ENCODE measurements around the gene ATP1A4. TPM values are rescaled to one million over a fixed set of nuclear protein-coding genes. Genes with fewer than 3 reads are reported as not detected.
"Not testable (repeated sequence)": the region's sequence is repeated elsewhere in the genome, so short reads cannot be mapped to it uniquely, and the experiment has no call there.

The ATP1A4 gene
- total RNA-seq, 1 donor: not detected

- H3K4me3 ChIP-seq (ENCODE audit: insufficient read depth, low read length): no peak overlapping the region
- peaks cover 15% of the 10 kb centered on the region for H3K4me1 ChIP-seq (ENCODE audit: insufficient read depth, low read length)
- H3K36me3 ChIP-seq (ENCODE audit: insufficient read depth, low read length): no peaks in the 10 kb centered on the region
- no peaks in the 10 kb centered on the region for H3K79me2 ChIP-seq (ENCODE audit: insufficient read depth, low read length)
- no peak for DNase-seq (ENCODE audit: insufficient read length, low spot score, missing footprints)
- TF ChIP-seq CTCF (IDR thresholded peaks at IDR 0.05; ENCODE audit: extremely low read depth, low read depth, low read length): no peak
- H4K20me1 ChIP-seq (ENCODE audit: insufficient read depth, low read length): no peaks in the 10 kb centered on the region
- no peak overlapping the region for H2AFZ ChIP-seq (ENCODE audit: low read length)
- no peaks in the 10 kb centered on the region for H3K9me3 ChIP-seq (ENCODE audit: low read depth, low read length)
- H3K4me2 ChIP-seq (ENCODE audit: insufficient read depth, low read length): no peak overlapping the region
- no peak overlapping the region for H3K27ac ChIP-seq (ENCODE audit: low read depth, low read length)
- H3K27me3 ChIP-seq (ENCODE audit: insufficient read depth, low read length): peaks cover 6% of the 10 kb centered on the region
Observed at GRCh38 chr1:160105155-160105554, 46.2 kb upstream of the ATP1A4 start.

- H3K4me2 ChIP-seq (ENCODE audit: insufficient read depth, low read length): no peak overlapping the region
- H3K27ac ChIP-seq (ENCODE audit: low read depth, low read length): no peak overlapping the region
- H3K9me3 ChIP-seq (ENCODE audit: low read depth, low read length): no peaks in the 10 kb centered on the region
- no peaks in the 10 kb centered on the region for H3K36me3 ChIP-seq (ENCODE audit: insufficient read depth, low read length)
- H4K20me1 ChIP-seq (ENCODE audit: insufficient read depth, low read length): no peaks in the 10 kb centered on the region
- TF ChIP-seq CTCF (IDR thresholded peaks at IDR 0.05; ENCODE audit: extremely low read depth, low read depth, low read length): no peak
- H3K79me2 ChIP-seq (ENCODE audit: insufficient read depth, low read length): no peaks in the 10 kb centered on the region
- no peak for DNase-seq (ENCODE audit: insufficient read length, low spot score, missing footprints)
- H3K4me3 ChIP-seq (ENCODE audit: insufficient read depth, low read length): no peak overlapping the region
- no peak overlapping the region for H2AFZ ChIP-seq (ENCODE audit: low read length)
- H3K4me1 ChIP-seq (ENCODE audit: insufficient read depth, low read length): peaks cover 7% of the 10 kb centered on the region
- H3K27me3 ChIP-seq (ENCODE audit: insufficient read depth, low read length): peaks cover 6% of the 10 kb centered on the region
Observed at GRCh38 chr1:160107512-160107911, 43.9 kb upstream of the ATP1A4 start.

GRCh38 chr1:160108888-160109662, 42.3 kb upstream of the ATP1A4 start:
- no peak overlapping the region for H2AFZ ChIP-seq (ENCODE audit: low read length)
- H3K4me2 ChIP-seq (ENCODE audit: insufficient read depth, low read length): no peak overlapping the region
- peaks cover 8% of the 10 kb centered on the region for H3K27me3 ChIP-seq (ENCODE audit: insufficient read depth, low read length)
- H3K27ac ChIP-seq (ENCODE audit: low read depth, low read length): no peak overlapping the region
- DNase-seq (ENCODE audit: insufficient read length, low spot score, missing footprints): peak; percentile 91
- H4K20me1 ChIP-seq (ENCODE audit: insufficient read depth, low read length): no peaks in the 10 kb centered on the region
- no peak overlapping the region for H3K4me3 ChIP-seq (ENCODE audit: insufficient read depth, low read length)
- peak; percentile 73 for TF ChIP-seq CTCF (IDR thresholded peaks at IDR 0.05; ENCODE audit: extremely low read depth, low read depth, low read length)
- no peaks in the 10 kb centered on the region for H3K9me3 ChIP-seq (ENCODE audit: low read depth, low read length)
- H3K36me3 ChIP-seq (ENCODE audit: insufficient read depth, low read length): no peaks in the 10 kb centered on the region
- no peaks in the 10 kb centered on the region for H3K79me2 ChIP-seq (ENCODE audit: insufficient read depth, low read length)
- H3K4me1 ChIP-seq (ENCODE audit: insufficient read depth, low read length): no peaks in the 10 kb centered on the region

GRCh38 chr1:160109686-160110085, 41.7 kb upstream of the ATP1A4 start:
- H3K4me3 ChIP-seq (ENCODE audit: insufficient read depth, low read length): no peak overlapping the region
- H3K9me3 ChIP-seq (ENCODE audit: low read depth, low read length): no peaks in the 10 kb centered on the region
- no peak for TF ChIP-seq CTCF (IDR thresholded peaks at IDR 0.05; ENCODE audit: extremely low read depth, low read depth, low read length)
- no peak overlapping the region for H3K27ac ChIP-seq (ENCODE audit: low read depth, low read length)
- H3K4me1 ChIP-seq (ENCODE audit: insufficient read depth, low read length): no peaks in the 10 kb centered on the region
- no peak overlapping the region for H2AFZ ChIP-seq (ENCODE audit: low read length)
- no peaks in the 10 kb centered on the region for H3K36me3 ChIP-seq (ENCODE audit: insufficient read depth, low read length)
- H3K79me2 ChIP-seq (ENCODE audit: insufficient read depth, low read length): no peaks in the 10 kb centered on the region
- peaks cover 10% of the 10 kb centered on the region for H3K27me3 ChIP-seq (ENCODE audit: insufficient read depth, low read length)
- no peak overlapping the region for H3K4me2 ChIP-seq (ENCODE audit: insufficient read depth, low read length)
- DNase-seq (ENCODE audit: insufficient read length, low spot score, missing footprints): no peak
- no peaks in the 10 kb centered on the region for H4K20me1 ChIP-seq (ENCODE audit: insufficient read depth, low read length)

- peaks cover 18% of the 10 kb centered on the region for H3K27me3 ChIP-seq (ENCODE audit: insufficient read depth, low read length)
Observed at GRCh38 chr1:160111462-160111861, 39.9 kb upstream of the ATP1A4 start.

More at GRCh38 chr1:160111462-160111861, 39.9 kb upstream of the ATP1A4 start:
- not testable (repeated sequence) for H3K27ac ChIP-seq (ENCODE audit: low read depth, low read length); H3K4me1 ChIP-seq (ENCODE audit: insufficient read depth, low read length); H4K20me1 ChIP-seq (ENCODE audit: insufficient read depth, low read length); H3K79me2 ChIP-seq (ENCODE audit: insufficient read depth, low read length); DNase-seq (ENCODE audit: insufficient read length, low spot score, missing footprints); H3K9me3 ChIP-seq (ENCODE audit: low read depth, low read length); H3K4me3 ChIP-seq (ENCODE audit: insufficient read depth, low read length); H2AFZ ChIP-seq (ENCODE audit: low read length); H3K36me3 ChIP-seq (ENCODE audit: insufficient read depth, low read length); H3K4me2 ChIP-seq (ENCODE audit: insufficient read depth, low read length)

Data from osteoblast (primary cell).